Esophagus (tissue), 2 donors: ENCODE data around the gene SLC51B. TPM values are rescaled to one million over a fixed set of nuclear protein-coding genes. Genes with fewer than 3 reads are reported as not detected.
A peak's percentile ranks its signal among the peaks of the same experiment; 100 is the strongest.
"Not testable (repeated sequence)": the region's sequence is repeated elsewhere in the genome, so short reads cannot be mapped to it uniquely, and the experiment has no call there.

Experiments
- H3K27ac ChIP-seq, 2 donors: one replicate each; pipeline ENCODE4 v1.5.1; 2013; ENCODE audit warnings: low read depth in 2 of 2, mild to moderate bottlenecking in 2 of 2, inconsistent platforms in 1 of 2, low read length in 1 of 2, moderate library complexity in 1 of 2
- H3K27me3 ChIP-seq, 2 donors: one replicate each; pipeline ENCODE4 v1.6.1; 2013; ENCODE audit warnings: low read length in 2 of 2, control low read depth in 1 of 2, mild to moderate bottlenecking in 1 of 2; ENCODE audit not compliant: insufficient read depth in 2 of 2, control insufficient read depth in 1 of 2
- H3K36me3 ChIP-seq, 2 donors: one replicate each; pipeline ENCODE4 v1.6.1; 2013; ENCODE audit warnings: low read length in 1 of 2; ENCODE audit not compliant: control insufficient read depth in 2 of 2, insufficient read depth in 2 of 2
- H3K4me1 ChIP-seq, 2 donors: one replicate each; pipeline ENCODE4 v1.6.1; 2013; ENCODE audit warnings: low read length in 1 of 2; ENCODE audit not compliant: control insufficient read depth in 2 of 2, insufficient read depth in 2 of 2
- H3K4me3 ChIP-seq, 2 donors: one replicate each; pipeline ENCODE4 v1.5.1; 2013; ENCODE audit warnings: low read length in 2 of 2, mild to moderate bottlenecking in 2 of 2, low read depth in 1 of 2, moderate library complexity in 1 of 2
- H3K9me3 ChIP-seq, 2 donors: one replicate each; pipeline ENCODE4 v1.6.1; 2013; ENCODE audit warnings: mild to moderate bottlenecking in 2 of 2, low read depth in 1 of 2, low read length in 1 of 2, moderate library complexity in 1 of 2; ENCODE audit not compliant: control insufficient read depth in 2 of 2, insufficient read depth in 1 of 2
- WGBS, 2 donors: extraction: QIAGEN DNeasy Blood & Tissue Kit; methylation state at CpG; one replicate each; pipeline ENCODE4 v1.1.7; 2013; 5-methylcytosine and 5-hydroxymethylcytosine counted together
- polyA plus RNA-seq, 2 donors: library from polyadenylated mRNA; stranded (reverse); fragments of 200-250 nt; gene quantifications; one replicate each; pipeline ENCODE4 v1.2.3, GENCODE V29; 2013
- donor health status: healthy with polysubstance abuse.
- donor health status: Bipolar disorder and iron deficiency.

Gene SLC51B
- polyA plus RNA-seq, 2 donors: 0.08 to 0.12 TPM

- Histone ChIP-seq H3K27me3 (no peaks in the 10 kb centered on the region), H3K4me3 (no peak overlapping the region), H3K9me3 (no peaks in the 10 kb centered on the region), H3K27ac (no peak overlapping the region), H3K4me1 (peaks cover 0 to 9% of the 10 kb centered on the region in 2 donors), H3K36me3 (no peaks in the 10 kb centered on the region)
- 69 to 74% methylated on average over 5 of the region's 5 CpGs for WGBS, 2 donors
These were observed 6.4 kb upstream of the SLC51B start for GRCh38 chr15:65038836-65039235.

GRCh38 chr15:65040461-65040860 lies 4.7 kb upstream of the SLC51B start:
- Histone ChIP-seq H3K4me1 (peaks cover 0 to 9% of the 10 kb centered on the region in 2 donors), H3K27ac (no peak overlapping the region), H3K9me3 (no peaks in the 10 kb centered on the region), H3K27me3 (no peaks in the 10 kb centered on the region), H3K36me3 (no peaks in the 10 kb centered on the region), H3K4me3 (no peak overlapping the region)
- WGBS, 2 donors: 54 to 72% methylated on average over 6 of the region's 6 CpGs

- 83 to 92% methylated on average over 2 of the region's 2 CpGs for WGBS, 2 donors
- Histone ChIP-seq H3K27me3 (no peaks in the 10 kb centered on the region), H3K4me1 (peaks cover 0 to 9% of the 10 kb centered on the region in 2 donors), H3K27ac (no peak overlapping the region), H3K9me3 (no peaks in the 10 kb centered on the region), H3K36me3 (no peaks in the 10 kb centered on the region), H3K4me3 (no peak overlapping the region)
These were observed 3.4 kb upstream of the SLC51B start for GRCh38 chr15:65041787-65042186.

- no peaks in the 10 kb centered on the region for H3K27me3 ChIP-seq
- H3K9me3 ChIP-seq: no peaks in the 10 kb centered on the region
- H3K4me3 ChIP-seq: no peak overlapping the region
- 45 to 53% methylated on average over 4 of the region's 4 CpGs for WGBS, 2 donors
- H3K27ac ChIP-seq: no peak overlapping the region
- H3K36me3 ChIP-seq: no peaks in the 10 kb centered on the region
- H3K4me1 ChIP-seq: peaks cover 0 to 9% of the 10 kb centered on the region in 2 donors
These were observed 2.3 kb upstream of the SLC51B start for GRCh38 chr15:65042776-65043327.

GRCh38 chr15:65044218-65044617 lies 969 bp upstream of the SLC51B start:
- WGBS, 2 donors: 56% methylated on average over 5 of the region's 5 CpGs

GRCh38 chr15:65048241-65048640 lies 3.1 kb downstream of the SLC51B start:
- Histone ChIP-seq H3K27ac (no peak overlapping the region), H3K36me3 (no peaks in the 10 kb centered on the region), H3K9me3 (no peaks in the 10 kb centered on the region), H3K4me3 (no peak overlapping the region), H3K27me3 (no peaks in the 10 kb centered on the region), H3K4me1 (peaks cover 3 to 8% of the 10 kb centered on the region in 2 donors)
- WGBS, 2 donors: 63 to 70% methylated on average over 2 of the region's 2 CpGs

More at GRCh38 chr15:65044218-65044617, 969 bp upstream of the SLC51B start:
- H3K4me3 ChIP-seq, H3K9me3 ChIP-seq, H3K27ac ChIP-seq, H3K27me3 ChIP-seq, H3K36me3 ChIP-seq, H3K4me1 ChIP-seq: not testable (repeated sequence)

GRCh38 chr15:65049418-65049840 lies 4.2 kb downstream of the SLC51B start:
- H3K9me3 ChIP-seq: no peaks in the 10 kb centered on the region
- no peaks in the 10 kb centered on the region for H3K36me3 ChIP-seq
- peaks cover 3 to 9% of the 10 kb centered on the region in 2 donors for H3K4me1 ChIP-seq
- H3K4me3 ChIP-seq: peak overlapping the region in 1 of 2 donors; percentile 37
- H3K27ac ChIP-seq: no peak overlapping the region
- H3K27me3 ChIP-seq: no peaks in the 10 kb centered on the region
- 9% methylated on average over 19 of the region's 19 CpGs for WGBS, 2 donors

GRCh38 chr15:65050270-65050669 lies 5.1 kb downstream of the SLC51B start:
- H3K27me3 ChIP-seq: no peaks in the 10 kb centered on the region
- peak overlapping the region in 1 of 2 donors; percentile 44 for H3K27ac ChIP-seq
- 40 to 56% methylated on average over 4 of the region's 4 CpGs for WGBS, 2 donors

GRCh38 chr15:65051266-65051665 lies 6.1 kb downstream of the SLC51B start:
- Histone ChIP-seq H3K27me3 (no peaks in the 10 kb centered on the region), H3K9me3 (peaks cover 0 to 3% of the 10 kb centered on the region in 2 donors), H3K27ac (no peak overlapping the region), H3K4me1 (peaks cover 3 to 15% of the 10 kb centered on the region in 2 donors), H3K36me3 (no peaks in the 10 kb centered on the region), H3K4me3 (no peak overlapping the region)
- WGBS, 2 donors: 86 to 87% methylated on average over 2 of the region's 2 CpGs

More at GRCh38 chr15:65050270-65050669, 5.1 kb downstream of the SLC51B start:
- peaks cover 0 to 3% of the 10 kb centered on the region in 2 donors for H3K9me3 ChIP-seq
- no peak overlapping the region for H3K4me3 ChIP-seq
- no peaks in the 10 kb centered on the region for H3K36me3 ChIP-seq
- peaks cover 3 to 15% of the 10 kb centered on the region in 2 donors for H3K4me1 ChIP-seq

- peaks cover 3 to 15% of the 10 kb centered on the region in 2 donors for H3K4me1 ChIP-seq
- WGBS, 2 donors: 84 to 85% methylated on average over 2 of the region's 2 CpGs
- no peak overlapping the region for H3K4me3 ChIP-seq
These were observed 7.8 kb downstream of the SLC51B start for GRCh38 chr15:65052956-65053355.

More at GRCh38 chr15:65052956-65053355, 7.8 kb downstream of the SLC51B start:
- Histone ChIP-seq H3K27ac (no peak overlapping the region), H3K36me3 (no peaks in the 10 kb centered on the region), H3K9me3 (peaks cover 0 to 3% of the 10 kb centered on the region in 2 donors), H3K27me3 (no peaks in the 10 kb centered on the region)
